Measurements from ENCODE around the gene SEPTIN5.

Gene SEPTIN5

GRCh38 chr22:19719050-19719482 is 4.8 kb downstream of the SEPTIN5 start:
- no peak overlapping the region for H3K27ac ChIP-seq (ENCODE audit: low read length)
- H3K79me2 ChIP-seq (ENCODE audit: low read length): no peaks in the 10 kb centered on the region
- TF ChIP-seq CTCF (IDR thresholded peaks at IDR 0.05; ENCODE audit: low read depth, low read length) (no peak), EZH2phosphoT487 (IDR thresholded peaks at IDR 0.05; ENCODE audit: low read depth) (no peak)
- no peaks in the 10 kb centered on the region for H4K20me1 ChIP-seq (ENCODE audit: insufficient read depth, low read length)
- H2AFZ ChIP-seq (ENCODE audit: low read depth, low read length): no peak overlapping the region
- H3K9me3 ChIP-seq (ENCODE audit: insufficient read depth, low read length): no peaks in the 10 kb centered on the region
- H3K4me2 ChIP-seq (ENCODE audit: low read length): no peak overlapping the region
- H3K4me3 ChIP-seq (ENCODE audit: low read length): no peak overlapping the region
- H3K36me3 ChIP-seq (replicated peaks; ENCODE audit: low read depth, low read length): no peaks in the 10 kb centered on the region
- no peaks in the 10 kb centered on the region for H3K27me3 ChIP-seq (ENCODE audit: low read depth, low read length)
- no peak overlapping the region for H3K9ac ChIP-seq (ENCODE audit: low read length)
- peaks cover 17% of the 10 kb centered on the region for H3K4me1 ChIP-seq (ENCODE audit: low read length)

- Histone ChIP-seq H3K4me3 (ENCODE audit: low read length) (no peak overlapping the region), H3K36me3 (replicated peaks; ENCODE audit: low read depth, low read length) (no peaks in the 10 kb centered on the region), H3K4me1 (ENCODE audit: low read length) (peaks cover 17% of the 10 kb centered on the region), H3K9me3 (ENCODE audit: insufficient read depth, low read length) (no peaks in the 10 kb centered on the region), H3K27me3 (ENCODE audit: low read depth, low read length) (no peaks in the 10 kb centered on the region), H4K20me1 (ENCODE audit: insufficient read depth, low read length) (no peaks in the 10 kb centered on the region), H2AFZ (ENCODE audit: low read depth, low read length) (no peak overlapping the region), H3K4me2 (ENCODE audit: low read length) (no peak overlapping the region), H3K79me2 (ENCODE audit: low read length) (no peaks in the 10 kb centered on the region), H3K27ac (ENCODE audit: low read length) (no peak overlapping the region), H3K9ac (ENCODE audit: low read length) (no peak overlapping the region)
- no peak for TF ChIP-seq CTCF (IDR thresholded peaks at IDR 0.05; ENCODE audit: low read depth, low read length)
- no peak for TF ChIP-seq EZH2phosphoT487 (IDR thresholded peaks at IDR 0.05; ENCODE audit: low read depth)
These were observed 5.3 kb downstream of the SEPTIN5 start for GRCh38 chr22:19719488-19720021.

GRCh38 chr22:19720150-19720827 is 6.0 kb downstream of the SEPTIN5 start:
- no peak overlapping the region for H3K4me3 ChIP-seq (ENCODE audit: low read length)
- no peak overlapping the region for H2AFZ ChIP-seq (ENCODE audit: low read depth, low read length)
- H3K9ac ChIP-seq (ENCODE audit: low read length): no peak overlapping the region
- H4K20me1 ChIP-seq (ENCODE audit: insufficient read depth, low read length): no peaks in the 10 kb centered on the region
- no peaks in the 10 kb centered on the region for H3K36me3 ChIP-seq (replicated peaks; ENCODE audit: low read depth, low read length)
- no peaks in the 10 kb centered on the region for H3K79me2 ChIP-seq (ENCODE audit: low read length)
- TF ChIP-seq EZH2phosphoT487 (IDR thresholded peaks at IDR 0.05; ENCODE audit: low read depth): no peak
- no peak for TF ChIP-seq CTCF (IDR thresholded peaks at IDR 0.05; ENCODE audit: low read depth, low read length)
- H3K4me1 ChIP-seq (ENCODE audit: low read length): peaks cover 11% of the 10 kb centered on the region
- no peak overlapping the region for H3K4me2 ChIP-seq (ENCODE audit: low read length)
- H3K9me3 ChIP-seq (ENCODE audit: insufficient read depth, low read length): no peaks in the 10 kb centered on the region
- no peaks in the 10 kb centered on the region for H3K27me3 ChIP-seq (ENCODE audit: low read depth, low read length)
- no peak overlapping the region for H3K27ac ChIP-seq (ENCODE audit: low read length)

DNA sequence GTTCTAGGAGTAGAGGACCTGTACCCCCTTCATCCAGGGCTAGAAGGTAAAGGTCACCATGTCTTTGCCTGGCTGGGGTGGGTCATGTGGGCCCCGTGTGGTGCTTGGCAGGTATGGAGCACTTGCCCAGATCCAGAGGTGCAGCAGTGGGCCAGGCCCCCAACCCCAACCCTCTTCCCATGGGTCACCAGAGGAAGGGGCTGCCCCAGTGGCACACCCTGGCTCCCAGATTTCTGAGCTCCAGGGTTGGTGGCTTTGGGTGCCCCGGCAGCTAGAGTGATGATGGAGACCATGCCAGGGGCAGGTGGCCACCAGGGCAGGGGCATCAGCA is 6.7 kb downstream of the SEPTIN5 start:
- H3K4me2 ChIP-seq (ENCODE audit: low read length): no peak overlapping the region
- H3K9ac ChIP-seq (ENCODE audit: low read length): no peak overlapping the region
- no peaks in the 10 kb centered on the region for H3K79me2 ChIP-seq (ENCODE audit: low read length)
- H3K4me3 ChIP-seq (ENCODE audit: low read length): no peak overlapping the region
- H3K27ac ChIP-seq (ENCODE audit: low read length): no peak overlapping the region
- H4K20me1 ChIP-seq (ENCODE audit: insufficient read depth, low read length): no peaks in the 10 kb centered on the region
- H3K4me1 ChIP-seq (ENCODE audit: low read length): peaks cover 4% of the 10 kb centered on the region; the same call in 1 of the 2 replicates
- TF ChIP-seq CTCF (IDR thresholded peaks at IDR 0.05; ENCODE audit: low read depth, low read length) (no peak), EZH2phosphoT487 (IDR thresholded peaks at IDR 0.05; ENCODE audit: low read depth) (no peak)
- H3K9me3 ChIP-seq (ENCODE audit: insufficient read depth, low read length): no peaks in the 10 kb centered on the region
- no peaks in the 10 kb centered on the region for H3K27me3 ChIP-seq (ENCODE audit: low read depth, low read length)
- no peak overlapping the region for H2AFZ ChIP-seq (ENCODE audit: low read depth, low read length)
- H3K36me3 ChIP-seq (replicated peaks; ENCODE audit: low read depth, low read length): no peaks in the 10 kb centered on the region
